A673 (cell line): ENCODE results near the gene LCORL. TPM values are rescaled to one million over a fixed set of nuclear protein-coding genes. Genes with fewer than 3 reads are reported as not detected.

Experiments used
- BruUV-seq: library from RNA; stranded (reverse); fragments of 400-500 nt; replicated peaks from 2 replicates; lab custom pipeline; 2021; lab: Mats Ljungman, UMichigan
- CTCF ChIA-PET: fragments of 300-600 bp; sonication (Branson Sonifier 250); formaldehyde crosslinking; loops from one replicate; lab custom pipeline; 2022; ENCODE audit warnings: antibody characterized with exemption; lab: Charles Lee
- POLR2A ChIA-PET: fragments of 300-600 bp; sonication (Branson Sonifier 250); formaldehyde crosslinking; loops from one replicate; lab custom pipeline; 2022; ENCODE audit warnings: antibody characterized with exemption; ENCODE audit not compliant: low non-redundant PET; lab: Charles Lee
- DNase-seq: peaks from one replicate; pipeline ENCODE4 v3.0.0-alpha.2; 2015; ENCODE audit warnings: low spot score
- H3K27ac ChIP-seq: fragments of 200-600 bp; sonication (generic); 2 replicates; pipeline ENCODE4 v1.5.1; 2016; ENCODE audit warnings: mixed run types, low read depth, mild to moderate bottlenecking, mixed read lengths, antibody characterized with exemption, low read length; ENCODE audit not compliant: poor library complexity, severe bottlenecking
- H3K27me3 ChIP-seq: fragments of 200-600 bp; sonication (generic); replicated peaks from 2 replicates; pipeline ENCODE4 v1.6.1; 2017; ENCODE audit warnings: mixed run types, low read depth, mild to moderate bottlenecking, mixed read lengths, antibody characterized with exemption, low read length; ENCODE audit not compliant: insufficient read depth, poor library complexity
- H3K36me3 ChIP-seq: fragments of 200-600 bp; sonication (generic); 2 replicates; pipeline ENCODE4 v1.6.1; 2016; ENCODE audit warnings: mixed run types, mild to moderate bottlenecking, mixed read lengths, antibody characterized with exemption, low read length; ENCODE audit not compliant: insufficient read depth, poor library complexity, severe bottlenecking
- H3K4me1 ChIP-seq: fragments of 200-600 bp; sonication (generic); 2 replicates; pipeline ENCODE4 v1.6.1; 2017; ENCODE audit warnings: mixed run types, mild to moderate bottlenecking, mixed read lengths, antibody characterized with exemption, low read length; ENCODE audit not compliant: insufficient read depth, poor library complexity, severe bottlenecking
- H3K4me3 ChIP-seq: fragments of 200-600 bp; sonication (generic); 2 replicates; pipeline ENCODE4 v1.5.1; 2016; ENCODE audit warnings: low read depth, mixed run types, mild to moderate bottlenecking, mixed read lengths, low read length; ENCODE audit not compliant: poor library complexity, severe bottlenecking
- H3K9me3 ChIP-seq: fragments of 200-600 bp; sonication (generic); 2 replicates; pipeline ENCODE4 v1.6.1; 2016; ENCODE audit warnings: mixed run types, low read depth, mild to moderate bottlenecking, mixed read lengths, antibody characterized with exemption, low read length; ENCODE audit not compliant: poor library complexity, severe bottlenecking
- CTCF ChIP-seq: fragments of 300-800, 200-600 bp; sonication (generic); conservative IDR thresholded peaks from 2 replicates; pipeline ENCODE4 v1.5.1; 2017; ENCODE audit warnings: low read depth, mild to moderate bottlenecking, antibody characterized with exemption, low read length, moderate library complexity, mixed read lengths
- EZH2 ChIP-seq: fragments of 200-600 bp; sonication (generic); IDR thresholded peaks from 2 replicates; pipeline ENCODE4 v1.6.1; 2017; ENCODE audit warnings: borderline replicate concordance, low read depth, mild to moderate bottlenecking, mixed read lengths, antibody characterized with exemption, low read length; ENCODE audit not compliant: poor library complexity, severe bottlenecking
- intact Hi-C: fragments of 100-400 bp; cut with micrococcal nuclease; formaldehyde crosslinking; loops from one replicate; pipeline ENCODE4 v1.10.0; 2022; ENCODE audit not compliant: unreplicated experiment
- total RNA-seq: library from RNA; stranded (reverse); gene quantifications from 2 replicates; pipeline ENCODE4 v1.2.3, GENCODE V29; 2021

The LCORL gene
- total RNA-seq, 1 experiment from 2014 or later = 29.7 TPM

GRCh38 chr4:18014269-18014668 is 7.3 kb downstream of the LCORL start:
- no peak for DNase-seq
- ChIA-PET POLR2A (interaction anchor here (0.7 kb wide), 1 partner anchor 16 kb away, joined by 5 read pairs; no protein-coding TSS in a partner anchor), CTCF (no interaction called here)
- Histone ChIP-seq H3K27me3 (no peaks in the 10 kb centered on the region), H3K9me3 (no peaks in the 10 kb centered on the region), H3K36me3 (no peaks in the 10 kb centered on the region), H3K4me1 (peaks cover 15% of the 10 kb centered on the region), H3K4me3 (no peak overlapping the region), H3K27ac (no peak overlapping the region)
- TF ChIP-seq CTCF (no peak), EZH2 (no peak)
- no TSS peak for BruUV-seq
- intact Hi-C loops = no loop called here

GRCh38 chr4:18012807-18013462 is 8.6 kb downstream of the LCORL start:
- CTCF ChIA-PET = no interaction called here
- Histone ChIP-seq H3K36me3 (no peaks in the 10 kb centered on the region), H3K4me3 (no peak overlapping the region), H3K4me1 (peaks cover 15% of the 10 kb centered on the region), H3K27me3 (no peaks in the 10 kb centered on the region), H3K27ac (no peak overlapping the region), H3K9me3 (no peaks in the 10 kb centered on the region)
- no TSS peak for BruUV-seq
- no peak for DNase-seq
- POLR2A ChIA-PET = no interaction called here
- intact Hi-C loops = no loop called here
- TF ChIP-seq EZH2 (no peak), CTCF (no peak)

- no peak overlapping the region for H3K4me3 ChIP-seq
- peaks cover 15% of the 10 kb centered on the region for H3K4me1 ChIP-seq
- no peak for DNase-seq
- ChIA-PET CTCF (no interaction called here), POLR2A (no interaction called here)
- no peak overlapping the region for H3K27ac ChIP-seq
- no peaks in the 10 kb centered on the region for H3K36me3 ChIP-seq
- H3K27me3 ChIP-seq = no peaks in the 10 kb centered on the region
- intact Hi-C loops = no loop called here
- no peaks in the 10 kb centered on the region for H3K9me3 ChIP-seq
- BruUV-seq = no TSS peak
- TF ChIP-seq EZH2 = no peak
- TF ChIP-seq CTCF = no peak
These were observed 9.3 kb downstream of the LCORL start for GRCh38 chr4:18012134-18012806.
